ENCODE data around the gene HCFC1R1. TPM values are rescaled to one million over a fixed set of nuclear protein-coding genes. Genes with fewer than 3 reads are reported as not detected.

The HCFC1R1 gene
- total RNA-seq, 4 donors from 2014 or later = 17.8 to 30.9 (median 27.9) TPM

- TF ChIP-seq CTCF (IDR thresholded peaks at IDR 0.05; ENCODE audit: low read depth) = no peak
Measured at GRCh38 chr16:2988590-2989099, 35.1 kb downstream of the HCFC1R1 start.

- no peak for TF ChIP-seq CTCF (IDR thresholded peaks at IDR 0.05; ENCODE audit: low read depth)
Measured at GRCh38 chr16:2987833-2988232, 35.9 kb downstream of the HCFC1R1 start.

GRCh38 chr16:2987286-2987685 lies 36.5 kb downstream of the HCFC1R1 start:
- no peak for TF ChIP-seq CTCF (IDR thresholded peaks at IDR 0.05; ENCODE audit: low read depth)

GRCh38 chr16:2986623-2987188 lies 37.0 kb downstream of the HCFC1R1 start:
- TF ChIP-seq CTCF (IDR thresholded peaks at IDR 0.05; ENCODE audit: low read depth) = no peak

GRCh38 chr16:2985893-2986355 lies 37.8 kb downstream of the HCFC1R1 start:
- no peak for TF ChIP-seq CTCF (IDR thresholded peaks at IDR 0.05; ENCODE audit: low read depth)

GRCh38 chr16:2985462-2985861 lies 38.3 kb downstream of the HCFC1R1 start:
- TF ChIP-seq CTCF (IDR thresholded peaks at IDR 0.05; ENCODE audit: low read depth) = no peak

GRCh38 chr16:2983706-2984136 lies 40.0 kb downstream of the HCFC1R1 start:
- TF ChIP-seq CTCF (IDR thresholded peaks at IDR 0.05; ENCODE audit: low read depth) = no peak

Measured in subcutaneous adipose tissue (tissue), 4 donors.